Stimulated activated naive CD4-positive, alpha-beta T cell treated with Interleukin-2 at 50 U/mL for 16 hours (primary cell): ENCODE data around the gene TAF12.
"Not testable (repeated sequence)": the region's sequence is repeated elsewhere in the genome, so short reads cannot be mapped to it uniquely, and the experiment has no call there.

Source experiments
- DNase-seq: peaks from one replicate; lab custom pipeline; 2025; lab: John Stamatoyannopoulos, UW

TAF12 gene

DNA sequence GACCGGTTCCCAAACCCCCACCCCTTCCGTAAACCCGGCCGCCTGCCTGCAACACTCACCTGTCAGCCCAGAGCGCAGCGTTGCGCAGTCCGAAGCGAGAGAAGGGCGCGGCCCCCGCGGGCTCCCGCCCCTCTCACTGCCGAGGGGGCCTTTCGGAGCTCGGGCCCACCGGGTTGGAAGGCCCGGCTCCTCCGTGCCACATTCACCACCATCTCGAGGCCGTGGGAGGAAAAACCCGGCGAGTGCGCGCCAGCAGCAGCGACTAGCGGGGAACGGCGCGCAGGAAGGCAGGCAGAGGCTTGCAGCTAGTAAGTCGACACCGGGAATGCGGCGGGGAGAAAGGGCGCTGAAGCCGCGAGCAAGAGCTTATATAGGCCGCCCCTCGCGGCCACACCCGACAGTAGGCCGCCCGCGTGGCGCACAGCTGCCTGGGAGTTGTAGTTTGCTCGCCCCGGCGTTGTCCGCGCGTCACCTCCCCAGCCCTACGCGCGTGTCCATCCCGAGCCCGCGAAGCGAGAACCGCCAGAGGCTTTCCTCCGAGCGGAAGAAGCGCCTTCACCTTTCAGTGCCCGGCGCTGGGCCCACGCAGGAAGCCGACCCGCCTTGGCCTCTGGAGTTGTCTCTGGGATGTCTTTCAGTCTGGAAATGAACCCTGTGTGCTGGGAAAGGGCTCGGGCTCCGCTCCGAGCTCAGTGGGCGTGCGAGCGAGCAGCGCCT is 61.2 kb downstream of the TAF12 start:
- DNase-seq = peak; percentile 92

DNA sequence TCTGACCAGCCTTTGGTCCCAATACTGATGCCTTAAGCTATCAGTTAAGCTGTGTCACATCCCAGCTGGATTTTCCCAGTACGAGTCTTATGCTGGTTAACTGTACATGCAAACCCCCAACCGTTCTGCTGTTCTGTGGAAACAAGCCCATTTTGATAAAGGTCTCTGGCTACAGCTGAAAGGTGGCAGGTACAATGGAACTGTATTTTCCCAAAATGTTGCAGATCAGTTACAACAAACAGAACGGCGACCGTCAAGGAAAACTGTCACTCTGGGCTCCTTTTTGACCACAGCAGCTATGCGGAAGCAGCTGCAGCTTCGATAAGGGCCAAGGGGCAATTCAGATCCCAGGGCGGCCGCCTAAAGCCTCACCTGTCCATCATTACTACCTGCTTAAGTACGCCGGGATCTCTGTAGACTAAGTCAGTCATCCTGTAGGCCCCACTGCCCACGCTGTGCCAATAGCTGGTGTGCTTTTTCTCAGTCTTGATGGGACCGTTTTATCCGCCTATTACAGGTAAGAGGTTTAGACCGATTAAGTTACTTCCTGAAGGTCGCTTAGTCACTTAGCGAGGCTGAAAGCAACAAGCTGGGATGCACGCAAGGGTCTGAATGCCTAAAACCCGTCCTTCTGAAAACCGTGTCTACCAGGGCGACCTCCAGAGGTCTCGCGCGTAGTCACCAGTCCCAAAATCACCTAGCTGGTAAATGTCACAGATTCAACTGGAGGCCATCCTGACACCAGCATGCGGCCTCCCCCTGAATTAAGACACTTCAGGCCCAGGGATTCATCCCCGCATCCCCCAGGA is 61.9 kb downstream of the TAF12 start:
- DNase-seq = peak; percentile 60

DNA sequence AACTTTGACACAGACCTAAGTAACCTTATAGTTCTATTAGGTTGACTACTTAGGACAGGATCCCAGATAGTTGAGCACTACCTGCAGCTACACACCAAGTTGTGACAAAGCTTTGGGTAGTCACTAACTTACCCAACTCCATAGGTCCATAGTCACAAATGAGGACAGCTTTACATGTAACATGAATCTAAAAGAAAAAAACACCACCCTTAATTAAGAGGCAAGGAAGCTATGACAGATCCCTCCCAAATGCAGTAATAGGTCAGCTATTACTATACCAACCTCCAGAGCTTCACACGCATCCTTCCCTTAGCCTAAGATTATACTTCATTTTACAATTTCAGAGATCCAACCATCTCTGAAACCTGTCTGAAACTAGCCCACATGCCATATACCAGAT is 63.5 kb downstream of the TAF12 start:
- no peak for DNase-seq

DNA sequence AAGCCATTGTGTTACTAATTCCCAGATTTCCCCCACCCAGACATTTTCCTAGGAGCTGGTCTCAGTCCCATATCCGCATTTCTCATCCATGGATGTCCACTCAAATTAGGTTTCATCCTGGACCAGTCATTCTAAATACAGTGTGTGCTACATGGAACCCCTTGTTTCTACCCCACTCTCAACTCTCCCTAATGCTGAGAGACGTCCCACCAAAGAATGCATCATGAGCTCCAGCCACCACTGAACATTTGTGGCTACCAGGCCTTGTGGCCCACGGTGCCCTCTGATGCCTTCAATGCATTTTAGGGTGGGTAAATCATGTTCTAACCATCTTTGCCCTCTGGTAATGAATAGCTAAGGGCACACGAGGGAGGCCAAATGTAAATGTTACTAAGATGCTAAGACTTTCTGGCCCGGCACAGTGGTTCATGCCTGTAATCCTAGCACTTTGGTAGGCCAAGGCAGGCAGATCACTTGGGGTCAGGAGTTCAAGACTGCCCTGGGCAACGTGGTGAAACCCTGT is 64.1 kb downstream of the TAF12 start:
- no peak for DNase-seq

DNA sequence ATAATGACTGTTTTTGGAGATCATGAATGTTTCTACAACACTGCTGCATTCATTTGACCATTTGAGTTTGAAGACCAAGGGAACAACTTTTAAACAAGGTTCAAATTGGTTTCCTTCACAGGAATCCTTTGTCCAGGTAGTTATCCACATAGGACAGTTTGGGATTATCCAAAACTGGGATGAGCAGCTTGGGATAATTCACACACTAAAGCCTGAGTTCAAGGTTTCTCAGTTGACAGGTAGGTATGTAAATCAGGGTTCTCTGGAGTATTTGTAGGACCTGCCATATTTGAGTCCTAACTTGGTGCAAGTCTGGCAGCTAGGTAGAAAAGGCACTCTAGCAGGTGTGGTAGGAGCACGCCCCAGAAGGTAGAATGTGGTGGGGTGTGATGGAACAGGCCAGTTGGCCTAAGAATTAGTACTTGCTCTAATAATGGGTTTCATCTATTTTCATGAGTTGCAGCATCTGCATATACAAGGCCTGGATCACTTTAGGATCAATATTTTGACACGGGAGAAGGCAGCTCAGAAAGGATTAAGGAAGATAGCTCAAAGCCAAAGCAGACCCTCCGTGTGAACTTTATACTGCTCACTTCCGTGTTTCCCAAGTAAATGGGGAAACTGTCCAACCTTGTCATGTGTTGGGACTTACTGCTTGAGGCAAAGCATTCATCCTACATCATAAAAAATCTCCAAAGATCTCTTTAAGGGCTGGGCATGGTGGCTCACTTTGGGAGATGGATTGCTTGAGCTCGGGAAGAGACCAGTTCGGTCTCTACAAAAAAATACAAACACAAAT is 64.9 kb downstream of the TAF12 start:
- DNase-seq = no peak

GRCh38 chr1:28577052-28577678 is 65.7 kb downstream of the TAF12 start:
- no peak for DNase-seq

- no peak for DNase-seq
These were observed 69.3 kb downstream of the TAF12 start for GRCh38 chr1:28573564-28573963.

GRCh38 chr1:28572891-28573290 is 70.0 kb downstream of the TAF12 start:
- not testable (repeated sequence) for DNase-seq

DNA sequence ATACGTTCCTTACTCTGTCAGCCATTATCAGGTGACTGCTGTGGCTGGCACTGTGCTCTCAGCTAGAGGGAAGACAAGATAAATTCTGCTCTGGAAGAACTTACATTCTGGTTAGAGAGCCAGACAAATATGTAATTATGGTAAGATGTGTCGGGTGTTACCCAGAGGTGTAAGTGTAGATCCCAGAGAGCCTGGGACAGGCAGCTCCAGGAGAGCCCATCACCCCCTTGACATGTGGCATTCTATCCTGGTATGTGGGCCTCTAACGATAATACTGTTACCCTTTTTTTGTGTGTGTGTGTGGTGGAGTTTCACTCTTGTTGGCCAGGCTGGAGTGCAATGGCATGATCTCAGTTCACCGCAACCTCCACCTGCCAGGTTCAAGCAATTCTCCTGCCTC is 71.0 kb downstream of the TAF12 start:
- DNase-seq = no peak

DNA sequence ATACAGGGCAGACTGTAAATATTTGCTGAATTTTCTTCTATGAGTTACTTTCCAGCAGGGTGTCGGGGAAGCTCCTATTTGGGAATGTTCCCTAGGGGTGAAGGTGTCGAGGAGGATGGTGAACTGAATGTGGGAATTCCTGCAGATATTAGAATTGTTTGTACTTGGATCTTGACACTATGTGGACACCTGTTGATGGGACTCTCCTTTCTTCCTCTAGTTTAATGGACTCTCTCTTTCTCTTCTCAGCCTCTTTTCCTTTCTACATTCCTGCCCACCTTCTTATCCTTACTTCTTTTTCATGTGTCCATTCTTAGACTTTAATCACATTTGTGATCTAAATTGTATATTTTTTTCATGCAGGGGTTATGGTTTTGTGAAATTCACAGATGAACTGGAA is 75.9 kb downstream of the TAF12 start:
- DNase-seq = no peak

GRCh38 chr1:28565726-28566125 is 77.1 kb downstream of the TAF12 start:
- no peak for DNase-seq

GRCh38 chr1:28565040-28565439 is 77.8 kb downstream of the TAF12 start:
- DNase-seq = no peak

DNA sequence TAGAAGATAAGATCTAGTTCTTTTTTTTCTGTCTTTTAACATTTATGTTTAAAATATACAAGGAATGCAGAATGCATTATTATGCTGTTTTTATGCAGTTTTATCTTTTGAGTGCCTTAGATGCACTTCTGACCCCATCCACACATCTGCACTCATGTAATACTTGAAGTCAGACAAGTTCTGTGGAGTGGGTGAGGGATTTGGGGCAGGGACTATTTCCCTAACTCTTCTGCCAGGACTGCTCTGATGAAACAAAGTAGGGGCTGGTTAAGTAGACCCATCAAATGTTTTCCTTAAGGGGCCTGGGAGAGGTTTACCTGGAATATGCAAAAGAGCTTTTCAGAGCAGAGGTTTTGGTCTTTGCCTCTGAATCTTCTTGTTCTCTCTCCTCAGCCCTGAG is 78.6 kb downstream of the TAF12 start:
- no peak for DNase-seq

GRCh38 chr1:28560886-28561285 is 82.0 kb downstream of the TAF12 start:
- DNase-seq = no peak
